H1 (cell line): Measurements from ENCODE around the gene SLC9A5.

ENCODE experiments used
- BCL11A ChIP-seq, 2 experiments: IDR thresholded peaks; one replicate each; pipeline ENCODE4 v1.6.1; 2011; ENCODE audit warnings: low read depth in 2 of 2, low read length in 2 of 2, mild to moderate bottlenecking in 2 of 2
- CREB1 ChIP-seq: IDR thresholded peaks from 2 replicates; pipeline ENCODE4 v1.6.1; 2012; ENCODE audit warnings: inconsistent platforms
- EP300 ChIP-seq, 2 experiments: IDR thresholded peaks; 1 replicate in 1 of 2; 2 replicates in 1 of 2; pipeline ENCODE4 v1.6.1; 2011 to 2012; ENCODE audit warnings: low read depth in 2 of 2, low read length in 2 of 2, mild to moderate bottlenecking in 2 of 2, borderline replicate concordance in 1 of 2, inconsistent platforms in 1 of 2, moderate library complexity in 1 of 2
- JUN ChIP-seq: IDR thresholded peaks from 2 replicates; pipeline ENCODE4 v1.6.1; 2011; ENCODE audit warnings: low read depth, mild to moderate bottlenecking, improper control_type of control experiment, low read length
- NRF1 ChIP-seq: IDR thresholded peaks from 2 replicates; pipeline ENCODE4 v1.6.1; 2011; ENCODE audit warnings: mild to moderate bottlenecking, low read depth, low read length, improper control_type of control experiment
- POLR2A ChIP-seq, 2 experiments: IDR thresholded peaks; 1 replicate in 1 of 2; 2 replicates in 1 of 2; pipeline ENCODE4 v1.6.1; 2011; ENCODE audit warnings: low read depth in 2 of 2, low read length in 2 of 2, mild to moderate bottlenecking in 2 of 2; ENCODE audit errors: control extremely low read depth in 1 of 2
- POLR2AphosphoS5 ChIP-seq: IDR thresholded peaks from 2 replicates; pipeline ENCODE4 v1.6.1; 2011; ENCODE audit warnings: low read depth, low read length
- TEAD4 ChIP-seq: IDR thresholded peaks from 2 replicates; pipeline ENCODE4 v1.6.1; 2012; ENCODE audit warnings: low read depth, low read length, inconsistent platforms, mixed read lengths
- YY1 ChIP-seq: IDR thresholded peaks from 2 replicates; pipeline ENCODE4 v1.6.1; 2011; ENCODE audit warnings: low read depth, mild to moderate bottlenecking, low read length
- ZNF274 ChIP-seq: IDR thresholded peaks from 2 replicates; pipeline ENCODE4 v1.7.0; 2012; ENCODE audit warnings: low read length, borderline replicate concordance; ENCODE audit errors: extremely low read depth
- TF ChIP-seq, protein P1 (sequence below), 3 experiments: IDR thresholded peaks; 1 replicate in 2 of 3; 2 replicates in 1 of 3; pipeline versions ENCODE4 v1.5.1 to v1.6.1; 2011; ENCODE audit warnings: low read length in 3 of 3, mild to moderate bottlenecking in 3 of 3, inconsistent platforms in 2 of 3, low read depth in 1 of 3, moderate library complexity in 1 of 3; ENCODE audit not compliant: insufficient read depth in 1 of 3; ENCODE audit errors: control extremely low read depth in 1 of 3
- TF ChIP-seq, protein P2 (sequence below): IDR thresholded peaks from 2 replicates; pipeline ENCODE4 v1.6.1; 2012; ENCODE audit warnings: inconsistent platforms
- TF ChIP-seq, protein P3 (sequence below): fragments of 300-600 bp; sonication (generic); IDR thresholded peaks from 2 replicates; pipeline ENCODE4 v1.7.1; 2012; ENCODE audit warnings: low read length, moderate library complexity, mild to moderate bottlenecking, inconsistent platforms; ENCODE audit not compliant: insufficient replicate concordance

- no peak for TF ChIP-seq ZNF274
- TF ChIP-seq, protein P1, sequence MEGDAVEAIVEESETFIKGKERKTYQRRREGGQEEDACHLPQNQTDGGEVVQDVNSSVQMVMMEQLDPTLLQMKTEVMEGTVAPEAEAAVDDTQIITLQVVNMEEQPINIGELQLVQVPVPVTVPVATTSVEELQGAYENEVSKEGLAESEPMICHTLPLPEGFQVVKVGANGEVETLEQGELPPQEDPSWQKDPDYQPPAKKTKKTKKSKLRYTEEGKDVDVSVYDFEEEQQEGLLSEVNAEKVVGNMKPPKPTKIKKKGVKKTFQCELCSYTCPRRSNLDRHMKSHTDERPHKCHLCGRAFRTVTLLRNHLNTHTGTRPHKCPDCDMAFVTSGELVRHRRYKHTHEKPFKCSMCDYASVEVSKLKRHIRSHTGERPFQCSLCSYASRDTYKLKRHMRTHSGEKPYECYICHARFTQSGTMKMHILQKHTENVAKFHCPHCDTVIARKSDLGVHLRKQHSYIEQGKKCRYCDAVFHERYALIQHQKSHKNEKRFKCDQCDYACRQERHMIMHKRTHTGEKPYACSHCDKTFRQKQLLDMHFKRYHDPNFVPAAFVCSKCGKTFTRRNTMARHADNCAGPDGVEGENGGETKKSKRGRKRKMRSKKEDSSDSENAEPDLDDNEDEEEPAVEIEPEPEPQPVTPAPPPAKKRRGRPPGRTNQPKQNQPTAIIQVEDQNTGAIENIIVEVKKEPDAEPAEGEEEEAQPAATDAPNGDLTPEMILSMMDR (IDR thresholded peaks at IDR 0.05; ENCODE audit: control extremely low read depth in 1 of 3, insufficient read depth in 1 of 3, low read depth in 1 of 3, low read length in 3 of 3): no peak
- no peak for TF ChIP-seq EP300 (IDR thresholded peaks at IDR 0.05; ENCODE audit: borderline replicate concordance in 1 of 2, low read depth in 2 of 2, low read length in 2 of 2)
- TF ChIP-seq POLR2A (IDR thresholded peaks at IDR 0.05; ENCODE audit: control extremely low read depth in 1 of 2, low read depth in 2 of 2, low read length in 2 of 2): no peak; a peak in 1 of 3 replicates
- TF ChIP-seq YY1: no peak
- TF ChIP-seq, protein P2, sequence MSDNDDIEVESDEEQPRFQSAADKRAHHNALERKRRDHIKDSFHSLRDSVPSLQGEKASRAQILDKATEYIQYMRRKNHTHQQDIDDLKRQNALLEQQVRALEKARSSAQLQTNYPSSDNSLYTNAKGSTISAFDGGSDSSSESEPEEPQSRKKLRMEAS: no peak
- no peak for TF ChIP-seq CREB1
- TF ChIP-seq POLR2AphosphoS5: no peak
- TF ChIP-seq JUN: no peak
- no peak for TF ChIP-seq TEAD4
- TF ChIP-seq NRF1: no peak
- TF ChIP-seq BCL11A (IDR thresholded peaks at IDR 0.05; ENCODE audit: low read depth in 2 of 2, low read length in 2 of 2): no peak
- TF ChIP-seq, protein P3, sequence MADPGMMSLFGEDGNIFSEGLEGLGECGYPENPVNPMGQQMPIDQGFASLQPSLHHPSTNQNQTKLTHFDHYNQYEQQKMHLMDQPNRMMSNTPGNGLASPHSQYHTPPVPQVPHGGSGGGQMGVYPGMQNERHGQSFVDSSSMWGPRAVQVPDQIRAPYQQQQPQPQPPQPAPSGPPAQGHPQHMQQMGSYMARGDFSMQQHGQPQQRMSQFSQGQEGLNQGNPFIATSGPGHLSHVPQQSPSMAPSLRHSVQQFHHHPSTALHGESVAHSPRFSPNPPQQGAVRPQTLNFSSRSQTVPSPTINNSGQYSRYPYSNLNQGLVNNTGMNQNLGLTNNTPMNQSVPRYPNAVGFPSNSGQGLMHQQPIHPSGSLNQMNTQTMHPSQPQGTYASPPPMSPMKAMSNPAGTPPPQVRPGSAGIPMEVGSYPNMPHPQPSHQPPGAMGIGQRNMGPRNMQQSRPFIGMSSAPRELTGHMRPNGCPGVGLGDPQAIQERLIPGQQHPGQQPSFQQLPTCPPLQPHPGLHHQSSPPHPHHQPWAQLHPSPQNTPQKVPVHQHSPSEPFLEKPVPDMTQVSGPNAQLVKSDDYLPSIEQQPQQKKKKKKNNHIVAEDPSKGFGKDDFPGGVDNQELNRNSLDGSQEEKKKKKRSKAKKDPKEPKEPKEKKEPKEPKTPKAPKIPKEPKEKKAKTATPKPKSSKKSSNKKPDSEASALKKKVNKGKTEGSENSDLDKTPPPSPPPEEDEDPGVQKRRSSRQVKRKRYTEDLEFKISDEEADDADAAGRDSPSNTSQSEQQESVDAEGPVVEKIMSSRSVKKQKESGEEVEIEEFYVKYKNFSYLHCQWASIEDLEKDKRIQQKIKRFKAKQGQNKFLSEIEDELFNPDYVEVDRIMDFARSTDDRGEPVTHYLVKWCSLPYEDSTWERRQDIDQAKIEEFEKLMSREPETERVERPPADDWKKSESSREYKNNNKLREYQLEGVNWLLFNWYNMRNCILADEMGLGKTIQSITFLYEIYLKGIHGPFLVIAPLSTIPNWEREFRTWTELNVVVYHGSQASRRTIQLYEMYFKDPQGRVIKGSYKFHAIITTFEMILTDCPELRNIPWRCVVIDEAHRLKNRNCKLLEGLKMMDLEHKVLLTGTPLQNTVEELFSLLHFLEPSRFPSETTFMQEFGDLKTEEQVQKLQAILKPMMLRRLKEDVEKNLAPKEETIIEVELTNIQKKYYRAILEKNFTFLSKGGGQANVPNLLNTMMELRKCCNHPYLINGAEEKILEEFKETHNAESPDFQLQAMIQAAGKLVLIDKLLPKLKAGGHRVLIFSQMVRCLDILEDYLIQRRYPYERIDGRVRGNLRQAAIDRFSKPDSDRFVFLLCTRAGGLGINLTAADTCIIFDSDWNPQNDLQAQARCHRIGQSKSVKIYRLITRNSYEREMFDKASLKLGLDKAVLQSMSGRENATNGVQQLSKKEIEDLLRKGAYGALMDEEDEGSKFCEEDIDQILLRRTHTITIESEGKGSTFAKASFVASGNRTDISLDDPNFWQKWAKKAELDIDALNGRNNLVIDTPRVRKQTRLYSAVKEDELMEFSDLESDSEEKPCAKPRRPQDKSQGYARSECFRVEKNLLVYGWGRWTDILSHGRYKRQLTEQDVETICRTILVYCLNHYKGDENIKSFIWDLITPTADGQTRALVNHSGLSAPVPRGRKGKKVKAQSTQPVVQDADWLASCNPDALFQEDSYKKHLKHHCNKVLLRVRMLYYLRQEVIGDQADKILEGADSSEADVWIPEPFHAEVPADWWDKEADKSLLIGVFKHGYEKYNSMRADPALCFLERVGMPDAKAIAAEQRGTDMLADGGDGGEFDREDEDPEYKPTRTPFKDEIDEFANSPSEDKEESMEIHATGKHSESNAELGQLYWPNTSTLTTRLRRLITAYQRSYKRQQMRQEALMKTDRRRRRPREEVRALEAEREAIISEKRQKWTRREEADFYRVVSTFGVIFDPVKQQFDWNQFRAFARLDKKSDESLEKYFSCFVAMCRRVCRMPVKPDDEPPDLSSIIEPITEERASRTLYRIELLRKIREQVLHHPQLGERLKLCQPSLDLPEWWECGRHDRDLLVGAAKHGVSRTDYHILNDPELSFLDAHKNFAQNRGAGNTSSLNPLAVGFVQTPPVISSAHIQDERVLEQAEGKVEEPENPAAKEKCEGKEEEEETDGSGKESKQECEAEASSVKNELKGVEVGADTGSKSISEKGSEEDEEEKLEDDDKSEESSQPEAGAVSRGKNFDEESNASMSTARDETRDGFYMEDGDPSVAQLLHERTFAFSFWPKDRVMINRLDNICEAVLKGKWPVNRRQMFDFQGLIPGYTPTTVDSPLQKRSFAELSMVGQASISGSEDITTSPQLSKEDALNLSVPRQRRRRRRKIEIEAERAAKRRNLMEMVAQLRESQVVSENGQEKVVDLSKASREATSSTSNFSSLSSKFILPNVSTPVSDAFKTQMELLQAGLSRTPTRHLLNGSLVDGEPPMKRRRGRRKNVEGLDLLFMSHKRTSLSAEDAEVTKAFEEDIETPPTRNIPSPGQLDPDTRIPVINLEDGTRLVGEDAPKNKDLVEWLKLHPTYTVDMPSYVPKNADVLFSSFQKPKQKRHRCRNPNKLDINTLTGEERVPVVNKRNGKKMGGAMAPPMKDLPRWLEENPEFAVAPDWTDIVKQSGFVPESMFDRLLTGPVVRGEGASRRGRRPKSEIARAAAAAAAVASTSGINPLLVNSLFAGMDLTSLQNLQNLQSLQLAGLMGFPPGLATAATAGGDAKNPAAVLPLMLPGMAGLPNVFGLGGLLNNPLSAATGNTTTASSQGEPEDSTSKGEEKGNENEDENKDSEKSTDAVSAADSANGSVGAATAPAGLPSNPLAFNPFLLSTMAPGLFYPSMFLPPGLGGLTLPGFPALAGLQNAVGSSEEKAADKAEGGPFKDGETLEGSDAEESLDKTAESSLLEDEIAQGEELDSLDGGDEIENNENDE: no peak
These were observed 21.2 kb upstream of the SLC9A5 start for GRCh38 chr16:67227567-67227921.
